T-cell (primary cell): Measurements from ENCODE around the gene EIF2S3. TPM values are rescaled to one million over a fixed set of nuclear protein-coding genes. Genes with fewer than 3 reads are reported as not detected.

Source experiments
- ATAC-seq, 4 experiments: fragments of 200-7000 bp in 3 of 4; fragments of 150-1000 bp in 1 of 4; cut with Tn5 transposase; replicated peaks in 1 of 4; 1 replicate in 3 of 4; 2 replicates in 1 of 4; pipeline ENCODE4 v1.10.0; 2021; ENCODE audit warnings: moderate library complexity in 3 of 4, mild to moderate bottlenecking in 2 of 4, moderate number of reproducible peaks in 1 of 4
- CTCF ChIA-PET, 2 donors: fragments of 300-600 bp; sonication (Branson Sonifier 250); formaldehyde crosslinking; loops; one replicate each; lab custom pipeline; 2022; ENCODE audit warnings: antibody characterized with exemption in 2 of 2; lab: Charles Lee
- POLR2A ChIA-PET, 2 donors: fragments of 300-600 bp; sonication (Branson Sonifier 250); formaldehyde crosslinking; loops; one replicate each; lab custom pipeline; 2022; ENCODE audit warnings: antibody characterized with exemption in 2 of 2; lab: Charles Lee
- DNase-seq, 35 experiments: peaks; one replicate each; pipeline versions ENCODE4 v3.0.0 to v3.0.0-alpha.2; 2013 to 2023
- H3K27ac ChIP-seq: one replicate; pipeline ENCODE4 v1.5.1; 2013; ENCODE audit warnings: low read length
- H3K27me3 ChIP-seq, 2 experiments: replicated peaks in 1 of 2; 1 replicate in 1 of 2; 2 replicates in 1 of 2; pipeline versions ENCODE4 v1.6.1 to v1.7.0; 2013; ENCODE audit warnings: low read length in 1 of 2, mixed read lengths in 1 of 2; ENCODE audit not compliant: control insufficient read depth in 2 of 2, insufficient read depth in 2 of 2; ENCODE audit errors: extremely low read depth in 1 of 2
- H3K36me3 ChIP-seq, 2 donors: 1 replicate in 1 of 2; 2 replicates in 1 of 2; pipeline versions ENCODE4 v1.6.1 to v1.7.0; 2013; ENCODE audit warnings: low read length in 1 of 2; ENCODE audit not compliant: control insufficient read depth in 2 of 2, insufficient read depth in 1 of 2; ENCODE audit errors: extremely low read depth in 1 of 2
- H3K4me1 ChIP-seq, 2 experiments: 1 replicate in 1 of 2; 2 replicates in 1 of 2; pipeline versions ENCODE4 v1.6.1 to v1.7.0; 2013; ENCODE audit warnings: low read length in 2 of 2, mixed read lengths in 1 of 2; ENCODE audit not compliant: insufficient read depth in 2 of 2, control insufficient read depth in 1 of 2; ENCODE audit errors: extremely low read depth in 1 of 2
- H3K4me3 ChIP-seq, 2 donors: 1 replicate in 1 of 2; 2 replicates in 1 of 2; pipeline versions ENCODE4 v1.5.1 to v1.7.0; 2013; ENCODE audit warnings: mild to moderate bottlenecking in 2 of 2, low read length in 1 of 2, moderate library complexity in 1 of 2; ENCODE audit not compliant: control insufficient read depth in 1 of 2; ENCODE audit errors: extremely low read depth in 1 of 2
- H3K9me3 ChIP-seq: 2 replicates; pipeline ENCODE4 v1.7.0; 2013
- H3K27ac Mint-ChIP-seq, 2 donors: one replicate each; pipeline ENCODE4 v1.8.0; 2020 to 2021; ENCODE audit warnings: mild to moderate bottlenecking in 2 of 2, mixed read lengths in 2 of 2
- H3K27me3 Mint-ChIP-seq, 2 donors: one replicate each; pipeline ENCODE4 v1.8.0; 2021 to 2022; ENCODE audit warnings: mixed read lengths in 2 of 2
- H3K36me3 Mint-ChIP-seq: one replicate; pipeline ENCODE4 v1.8.0; 2021; ENCODE audit warnings: mixed read lengths
- H3K4me1 Mint-ChIP-seq, 3 donors: one replicate each; pipeline ENCODE4 v1.8.0; 2020 to 2022; ENCODE audit warnings: mixed read lengths in 3 of 3, mild to moderate bottlenecking in 1 of 3
- H3K4me3 Mint-ChIP-seq, 3 donors: one replicate each; pipeline ENCODE4 v1.8.0; 2020 to 2022; ENCODE audit warnings: mild to moderate bottlenecking in 3 of 3, mixed read lengths in 3 of 3, moderate library complexity in 3 of 3
- H3K9me3 Mint-ChIP-seq, 3 donors: one replicate each; pipeline ENCODE4 v1.8.0; 2020 to 2022; ENCODE audit warnings: mixed read lengths in 3 of 3
- WGBS: methylation state at CpG from one replicate; pipeline ENCODE4 v1.1.5; 2013; ENCODE audit warnings: missing lambda C conversion rate; ENCODE audit not compliant: insufficient coverage; 5-methylcytosine and 5-hydroxymethylcytosine counted together
- total RNA-seq, 35 experiments: library from RNA in 6 of 35; stranded (reverse) in 6 of 35; fragments of 120-200 nt in 1 of 35; gene quantifications; one replicate each; pipeline versions ENCODE4 v1.2.1 to v1.2.4 and lab custom pipeline; 2013 to 2026

The EIF2S3 gene
- total RNA-seq, 5 donors from 2014 or later (not counting 1 experiment from before 2014, with no cell fraction given), result 180 to 309 (median 196) TPM

- CTCF ChIA-PET, result no interaction called here
- no peak for ATAC-seq
- Mint-ChIP-seq H3K9me3 (no peaks in the 10 kb centered on the region), H3K27me3 (no peaks in the 10 kb centered on the region), H3K27ac (no peak overlapping the region), H3K4me1 (no peaks in the 10 kb centered on the region), H3K4me3 (no peak overlapping the region), H3K36me3 (no peaks in the 10 kb centered on the region)
- H3K27ac ChIP-seq, result no peak overlapping the region
- H3K36me3 ChIP-seq, result no peaks in the 10 kb centered on the region
- 100% methylated on average over 1 of the region's 4 CpGs for WGBS
- POLR2A ChIA-PET, result interaction anchor here in 1 of 2 donors (0.5 to 0.6 kb wide), 2 partner anchors 107 to 212 kb away, joined by 4 to 7 read pairs; no protein-coding TSS in a partner anchor
- no peak overlapping the region for H3K4me3 ChIP-seq
- H3K9me3 ChIP-seq, result no peaks in the 10 kb centered on the region
- DNase-seq, result no peak
- H3K4me1 ChIP-seq, result no peaks in the 10 kb centered on the region
- H3K27me3 ChIP-seq, result no peaks in the 10 kb centered on the region
These were observed 69.6 kb downstream of the EIF2S3 start for GRCh38 chrX:24124244-24124799.

GRCh38 chrX:24125028-24125612, 70.4 kb downstream of the EIF2S3 start:
- Mint-ChIP-seq H3K27ac (no peak overlapping the region), H3K4me1 (no peaks in the 10 kb centered on the region), H3K4me3 (no peak overlapping the region), H3K36me3 (no peaks in the 10 kb centered on the region), H3K9me3 (no peaks in the 10 kb centered on the region), H3K27me3 (no peaks in the 10 kb centered on the region)
- ChIA-PET POLR2A (no interaction called here), CTCF (no interaction called here)
- DNase-seq (no peak), ATAC-seq (no peak)
- WGBS, result 79% methylated on average over 2 of the region's 8 CpGs
- Histone ChIP-seq H3K4me3 (no peak overlapping the region), H3K36me3 (no peaks in the 10 kb centered on the region), H3K27ac (no peak overlapping the region), H3K27me3 (no peaks in the 10 kb centered on the region), H3K4me1 (no peaks in the 10 kb centered on the region), H3K9me3 (no peaks in the 10 kb centered on the region)

Other genes starting within 250 kb of the EIF2S3 start
- 10 to 100 TPM in 1 of 5 donors, 1 to 10 TPM in 4; 5.2 to 16.5 (median 6.4) TPM for gene APOO, start 147.0 kb upstream of the EIF2S3 start, total RNA-seq
- not detected for gene CXorf58, start 146.9 kb upstream of the EIF2S3 start, total RNA-seq
- gene KLHL15, start 27.8 kb upstream of the EIF2S3 start, total RNA-seq, result 10 to 100 TPM in 2 of 5 donors, 1 to 10 TPM in 3; 7.1 to 21.1 (median 8.0) TPM
- 10 to 100 TPM; 52.5 to 95.3 (median 66.5) TPM for gene ZFX, start 94.8 kb downstream of the EIF2S3 start, total RNA-seq